Activated CD4-positive, alpha-beta T cell treated with anti-CD3 and anti-CD28 coated beads, Interleukin-10, Interleukin-2, amounts not matched to agents 100 ng/mL and 50 ng/mL, durations not matched to agents 16 hours and 8 hours (primary cell): ENCODE measurements around the gene ZNF331.
"Not testable (repeated sequence)": the region's sequence is repeated elsewhere in the genome, so short reads cannot be mapped to it uniquely, and the experiment has no call there.

ENCODE experiments used
- DNase-seq: peaks from one replicate; pipeline ENCODE4 v3.0.0-alpha.2; 2020

The ZNF331 gene

GRCh38 chr19:53537521-53538377 lies at the start of gene ZNF331:
ZNF331 (plus strand) TSS chr19:53538145; CDS start chr19:53569377, 31,232 bp downstream.
- DNase-seq, result peak; percentile 88

- no peak for DNase-seq
These were observed 45.8 kb upstream of the ZNF331 start for GRCh38 chr19:53492153-53492552.

DNA sequence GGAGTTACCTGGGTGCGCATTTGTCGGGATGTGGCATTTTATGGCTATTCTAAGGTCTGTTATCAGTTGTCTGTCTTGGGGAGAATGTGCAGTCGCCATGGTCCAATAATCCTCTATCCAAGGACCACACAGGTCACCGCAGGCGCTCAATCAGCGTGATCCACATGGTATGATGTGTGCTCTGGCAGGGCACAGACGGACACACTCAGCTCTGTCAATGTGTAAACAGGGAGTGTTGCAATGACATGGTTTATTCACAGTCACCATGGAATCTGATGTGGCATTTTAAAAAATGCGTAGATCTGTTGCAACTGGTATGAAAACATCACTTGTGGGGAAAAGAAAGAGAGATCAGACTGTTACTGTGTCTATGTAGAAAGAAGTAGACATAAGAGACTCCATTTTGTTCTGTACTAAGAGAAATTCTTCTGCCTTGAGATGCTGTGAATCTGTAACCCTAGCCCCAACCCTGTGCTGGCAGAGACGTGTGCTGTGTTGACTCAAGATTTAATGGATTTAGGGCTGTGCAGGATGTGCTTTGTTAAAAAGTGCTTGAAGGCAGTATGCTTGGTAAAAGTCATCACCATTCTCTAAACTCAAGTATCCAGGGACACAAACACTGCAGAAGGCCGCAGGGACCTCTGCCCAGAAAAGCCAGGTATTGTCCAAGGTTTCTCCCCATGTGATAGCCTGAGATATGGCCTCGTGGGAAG lies 40.5 kb upstream of the ZNF331 start:
- not testable (repeated sequence) for DNase-seq

DNA sequence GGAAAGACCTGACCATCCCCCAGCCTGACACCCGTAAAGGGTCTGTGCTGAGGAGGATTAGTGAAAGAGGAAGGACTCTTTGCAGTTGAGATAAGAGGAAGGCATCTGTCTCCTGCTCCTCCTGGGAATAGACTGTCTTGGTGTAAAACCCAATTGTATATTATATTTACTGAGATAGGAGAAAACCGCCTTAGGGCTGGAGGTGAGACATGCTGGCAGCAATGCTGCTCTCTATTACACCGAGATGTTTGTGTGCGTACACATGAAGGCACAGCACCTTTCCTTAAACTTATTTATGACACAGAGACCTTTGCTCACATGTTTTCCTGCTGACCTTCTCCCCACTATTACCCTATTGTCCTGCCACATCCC lies 39.9 kb upstream of the ZNF331 start:
- DNase-seq, result not testable (repeated sequence)

DNA sequence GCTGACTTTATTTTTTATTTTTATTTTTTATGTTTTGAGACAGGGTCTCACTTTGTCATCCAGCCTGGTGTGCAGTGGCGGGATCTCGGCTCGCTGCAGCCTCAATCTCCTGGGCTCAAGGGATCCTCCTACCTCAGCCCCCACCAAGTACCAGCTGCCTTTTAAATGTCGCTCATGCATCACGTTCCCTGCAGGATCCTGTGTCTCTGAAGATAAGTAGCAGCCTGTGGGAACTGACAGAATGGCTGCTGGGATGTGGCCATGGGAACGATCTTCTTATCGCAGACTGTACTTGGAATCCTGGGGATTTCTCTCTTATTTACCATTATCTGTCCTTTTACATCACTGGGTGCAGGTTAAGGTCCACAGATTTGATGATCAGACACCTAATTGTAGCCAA lies 34.8 kb upstream of the ZNF331 start:
- DNase-seq, result not testable (repeated sequence)

DNA sequence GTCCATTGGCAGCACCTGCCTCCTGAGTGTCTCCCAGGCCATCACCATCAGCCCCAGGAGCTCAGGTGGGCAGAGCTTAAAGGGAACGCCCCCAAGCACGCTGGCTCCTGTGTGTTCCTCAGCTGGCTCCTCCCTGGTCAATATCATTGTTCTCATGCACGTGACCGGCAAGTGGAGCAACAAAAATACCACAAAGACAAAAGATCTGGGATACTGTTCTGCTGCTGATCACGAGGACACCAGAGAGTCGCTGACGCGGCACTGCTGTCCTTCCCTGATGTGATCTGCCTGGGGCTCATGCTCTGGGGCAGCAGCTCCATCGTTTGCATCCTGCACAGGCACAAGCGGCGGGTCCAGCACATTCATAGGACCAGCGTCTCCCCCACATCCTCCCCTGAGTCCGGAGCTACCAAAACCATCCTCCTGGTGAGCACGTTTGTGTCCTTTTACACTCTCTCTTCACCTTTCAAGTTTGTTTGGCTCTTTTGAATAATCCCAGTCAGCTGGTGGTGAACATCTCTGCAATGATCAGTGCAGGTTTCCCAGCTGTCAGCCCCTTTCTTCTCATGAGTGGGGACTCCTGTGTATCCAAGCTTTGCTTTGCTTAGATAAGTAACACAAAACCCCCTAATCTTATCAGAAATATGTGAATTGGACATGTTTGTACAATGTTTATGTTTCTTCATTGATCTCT lies 34.1 kb upstream of the ZNF331 start:
- not testable (repeated sequence) for DNase-seq

DNA sequence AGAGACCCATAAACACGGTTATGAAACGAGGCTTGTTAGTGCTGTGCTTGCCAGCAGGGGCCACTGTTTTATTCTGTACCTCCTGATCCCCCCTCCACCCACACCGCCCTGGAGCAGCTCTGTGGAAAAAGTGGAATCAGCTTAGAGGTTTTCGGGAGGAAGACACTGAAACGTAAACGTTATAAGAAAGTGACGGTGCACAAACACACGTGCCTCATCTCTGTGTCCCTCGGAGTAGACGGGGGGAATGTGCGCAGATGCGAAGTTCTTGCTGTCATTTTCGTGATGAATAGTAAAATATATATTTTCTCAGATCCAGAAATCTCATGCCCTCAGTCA lies 33.6 kb upstream of the ZNF331 start:
- not testable (repeated sequence) for DNase-seq

DNA sequence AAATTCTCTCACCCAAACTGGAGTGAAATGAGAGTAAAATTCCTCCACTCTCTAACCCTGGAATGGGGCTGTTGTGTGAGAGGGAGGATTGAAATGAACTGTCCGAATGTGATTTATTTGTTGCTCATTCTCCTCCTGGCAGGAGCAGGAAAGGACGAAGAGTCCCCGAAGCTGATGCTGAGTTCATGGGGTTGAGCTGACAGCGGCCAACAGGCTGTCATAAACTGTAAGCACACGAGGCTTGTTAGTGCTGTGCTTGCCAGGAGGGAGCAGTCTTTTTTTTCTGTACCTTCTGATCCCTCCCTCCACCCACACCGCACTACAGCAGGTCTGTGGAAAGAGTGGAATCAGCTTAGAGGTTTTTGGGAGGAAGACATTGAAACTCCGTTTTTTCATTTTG lies 33.1 kb upstream of the ZNF331 start:
- DNase-seq, result no peak

DNA sequence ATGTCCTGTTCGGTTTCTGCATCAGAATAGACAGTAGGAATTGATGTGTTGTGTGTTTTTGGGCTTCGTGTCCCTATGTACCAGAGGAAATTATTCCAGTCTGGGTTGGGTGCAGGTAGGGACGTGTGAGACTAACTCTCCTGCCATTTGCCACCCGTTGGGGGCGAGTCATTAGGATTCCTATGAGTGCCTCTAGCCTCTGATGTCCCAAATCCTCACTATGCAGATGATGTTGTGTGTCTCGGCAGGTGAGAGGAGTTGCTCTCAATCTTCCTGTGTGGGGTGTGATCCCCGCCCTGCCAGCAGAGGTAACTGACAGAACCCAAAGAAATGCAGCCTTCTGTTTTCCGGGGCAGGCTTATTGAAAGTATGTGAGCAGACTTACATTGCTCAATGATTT lies 31.2 kb upstream of the ZNF331 start:
- no peak for DNase-seq

DNA sequence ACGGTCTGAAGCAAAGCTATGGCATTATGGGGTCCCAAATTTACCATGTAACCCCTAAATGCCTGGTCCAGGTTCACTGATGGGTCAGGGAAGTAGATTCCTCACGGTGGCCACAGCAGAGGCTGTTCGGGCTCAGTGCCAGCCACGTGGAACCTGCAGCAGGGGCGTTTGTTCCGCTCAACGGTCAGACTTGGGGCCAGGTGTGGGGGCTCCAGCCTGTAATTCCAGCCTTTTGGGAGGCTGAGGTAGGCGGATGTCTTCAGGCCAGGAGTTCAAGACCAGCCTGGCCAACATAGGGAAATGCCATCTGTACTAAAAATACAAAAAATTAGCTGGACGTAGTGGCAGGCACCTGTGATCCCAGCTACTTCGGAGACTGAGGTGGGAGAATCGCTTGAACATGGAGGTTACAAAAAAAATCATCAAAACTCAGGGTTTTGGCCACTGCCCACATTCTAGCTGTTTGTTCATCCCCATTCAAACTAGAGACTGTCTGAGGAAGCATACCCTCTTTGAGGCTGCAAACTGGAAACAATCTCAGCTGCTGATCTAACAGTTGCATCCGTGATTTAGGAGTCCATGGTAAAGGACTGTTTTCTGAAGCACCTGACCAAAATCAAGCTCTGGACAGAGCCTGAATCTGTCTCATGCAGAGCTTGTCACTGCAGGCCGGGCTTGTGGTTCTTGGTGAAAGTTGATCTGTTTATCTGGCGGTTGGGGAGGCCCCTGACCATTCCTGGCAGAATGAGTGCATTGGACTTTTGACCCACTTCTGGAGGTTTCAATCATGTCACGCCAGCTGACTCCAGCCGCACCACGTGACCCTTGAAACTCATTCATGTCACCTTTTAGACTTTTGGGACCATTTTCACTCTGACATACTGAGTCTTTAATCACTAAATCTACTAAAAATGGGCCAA lies 30.2 kb upstream of the ZNF331 start:
- no peak for DNase-seq

- no peak for DNase-seq
These were observed 28.5 kb upstream of the ZNF331 start for GRCh38 chr19:53509443-53509842.

DNA sequence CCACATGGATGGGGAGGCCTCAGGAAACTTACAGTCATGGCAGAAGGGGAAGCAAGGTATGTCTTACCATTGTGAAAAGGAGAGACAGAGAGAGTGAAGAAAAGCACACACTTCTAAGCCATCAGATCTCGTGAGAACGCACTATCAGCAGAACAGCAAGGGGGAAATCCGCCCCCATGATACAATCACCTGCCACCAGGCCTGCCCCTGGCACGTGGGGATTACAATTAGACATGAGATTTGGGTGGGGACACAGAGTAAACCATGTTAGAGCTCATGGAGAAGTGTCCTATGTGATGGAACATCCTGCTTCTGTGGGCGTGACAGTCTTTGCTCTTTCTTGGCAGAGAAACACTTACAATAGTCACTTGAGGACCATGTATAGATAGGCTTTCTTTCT lies 28.1 kb upstream of the ZNF331 start:
- no peak for DNase-seq

GRCh38 chr19:53511357-53511756 lies 26.6 kb upstream of the ZNF331 start:
- DNase-seq, result no peak

DNA sequence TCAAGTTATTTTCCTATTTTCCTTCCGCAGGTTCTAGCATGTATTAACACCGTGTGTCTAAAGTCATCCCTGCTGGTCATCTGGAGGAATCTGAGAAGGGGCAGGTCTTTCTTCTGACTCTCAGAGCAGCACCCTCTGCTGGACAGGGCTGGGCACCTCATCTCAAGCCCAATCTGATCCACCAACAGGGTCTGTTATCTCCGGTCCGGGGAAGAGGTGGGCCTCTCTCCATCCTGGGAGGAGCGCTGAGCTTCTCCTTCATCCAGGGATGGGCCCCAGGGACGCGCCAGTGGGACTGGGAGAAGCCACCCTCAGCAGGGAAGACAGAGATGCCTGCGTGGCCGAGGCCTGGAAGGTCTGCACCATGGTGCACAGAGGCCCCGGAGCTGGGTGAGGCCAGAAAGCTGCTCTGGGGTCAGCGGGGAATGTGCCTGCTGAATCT lies 26.0 kb upstream of the ZNF331 start:
- DNase-seq, result peak; percentile 11

DNA sequence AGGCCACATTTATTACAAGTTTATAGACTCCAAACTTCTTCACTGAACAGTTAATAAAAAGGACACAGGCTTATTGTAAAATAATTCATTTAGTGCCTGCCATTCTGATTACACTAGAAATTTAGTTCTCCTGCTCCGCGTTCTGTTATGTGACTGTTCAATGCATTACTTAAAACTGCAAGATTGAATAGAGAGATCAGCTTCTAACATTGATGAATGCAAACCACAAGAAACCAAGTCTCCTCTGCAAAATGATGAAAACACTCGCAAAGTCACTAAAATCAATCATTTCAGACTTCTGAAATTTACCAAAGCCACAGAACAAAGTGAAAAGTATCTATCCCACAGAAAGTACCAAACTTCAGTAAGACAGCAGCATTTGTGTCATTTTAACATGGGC lies 22.9 kb upstream of the ZNF331 start:
- DNase-seq, result not testable (repeated sequence)

- no peak for DNase-seq
These were observed 20.7 kb upstream of the ZNF331 start for GRCh38 chr19:53517114-53517741.

DNA sequence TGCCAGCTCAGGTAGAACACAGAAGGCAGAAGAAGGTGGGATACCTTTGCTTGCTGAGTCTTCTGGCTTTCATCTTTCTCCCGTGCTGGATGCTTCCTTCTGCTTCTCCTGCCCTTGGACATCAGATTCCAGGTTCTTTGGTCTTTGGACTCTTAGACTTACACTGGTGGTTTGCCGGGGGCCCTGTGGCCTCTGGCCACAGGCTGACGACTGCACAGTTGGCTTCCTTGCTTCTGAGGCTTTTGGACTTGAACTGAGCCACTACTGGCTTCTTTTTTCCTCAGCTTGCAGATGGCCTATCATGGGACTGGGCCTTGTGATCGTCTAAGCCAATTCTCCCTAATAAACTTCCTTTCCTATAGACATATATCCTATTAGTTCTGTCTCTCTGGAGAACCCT lies 19.8 kb upstream of the ZNF331 start:
- no peak for DNase-seq

DNA sequence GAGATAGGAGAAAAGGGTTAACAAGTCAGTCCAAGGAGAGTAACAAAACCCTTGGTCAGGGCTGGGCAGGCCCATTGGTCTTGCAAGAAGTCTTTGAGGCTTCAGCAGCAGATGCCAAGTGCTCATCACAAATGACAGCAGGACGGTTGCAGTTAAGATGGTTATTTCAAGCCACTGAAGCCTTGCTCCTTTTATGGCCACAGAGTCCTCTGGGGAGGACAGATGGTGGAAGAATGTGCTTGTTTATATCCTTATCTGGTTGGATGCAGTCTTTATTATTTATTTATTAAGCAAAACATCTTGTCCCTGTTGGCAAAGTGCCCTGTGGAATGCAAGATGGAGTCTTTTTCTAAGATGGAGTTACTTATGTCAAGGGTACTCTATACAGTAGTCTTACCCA lies 19.2 kb upstream of the ZNF331 start:
- DNase-seq, result no peak

- DNase-seq, result no peak
These were observed 18.5 kb upstream of the ZNF331 start for GRCh38 chr19:53519446-53519845.

DNA sequence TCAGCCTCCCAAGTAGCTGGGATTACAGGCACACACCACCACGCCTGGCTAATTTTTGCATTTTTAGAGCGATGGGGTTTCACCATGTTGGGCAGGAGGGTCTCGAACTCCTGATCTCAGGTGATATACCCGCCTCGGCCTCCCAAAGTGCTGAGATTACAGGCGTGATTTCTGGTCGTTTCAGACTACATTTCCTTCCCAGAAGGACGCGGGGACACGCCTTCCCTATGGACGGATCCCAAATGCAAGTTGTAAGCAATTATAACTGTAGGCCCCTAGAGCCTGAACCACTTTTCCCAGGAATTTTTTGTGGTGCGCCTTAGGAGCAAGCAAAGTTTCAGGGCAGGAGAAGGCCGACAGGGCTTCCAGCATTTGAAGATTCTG lies 17.8 kb upstream of the ZNF331 start:
- DNase-seq, result no peak

DNA sequence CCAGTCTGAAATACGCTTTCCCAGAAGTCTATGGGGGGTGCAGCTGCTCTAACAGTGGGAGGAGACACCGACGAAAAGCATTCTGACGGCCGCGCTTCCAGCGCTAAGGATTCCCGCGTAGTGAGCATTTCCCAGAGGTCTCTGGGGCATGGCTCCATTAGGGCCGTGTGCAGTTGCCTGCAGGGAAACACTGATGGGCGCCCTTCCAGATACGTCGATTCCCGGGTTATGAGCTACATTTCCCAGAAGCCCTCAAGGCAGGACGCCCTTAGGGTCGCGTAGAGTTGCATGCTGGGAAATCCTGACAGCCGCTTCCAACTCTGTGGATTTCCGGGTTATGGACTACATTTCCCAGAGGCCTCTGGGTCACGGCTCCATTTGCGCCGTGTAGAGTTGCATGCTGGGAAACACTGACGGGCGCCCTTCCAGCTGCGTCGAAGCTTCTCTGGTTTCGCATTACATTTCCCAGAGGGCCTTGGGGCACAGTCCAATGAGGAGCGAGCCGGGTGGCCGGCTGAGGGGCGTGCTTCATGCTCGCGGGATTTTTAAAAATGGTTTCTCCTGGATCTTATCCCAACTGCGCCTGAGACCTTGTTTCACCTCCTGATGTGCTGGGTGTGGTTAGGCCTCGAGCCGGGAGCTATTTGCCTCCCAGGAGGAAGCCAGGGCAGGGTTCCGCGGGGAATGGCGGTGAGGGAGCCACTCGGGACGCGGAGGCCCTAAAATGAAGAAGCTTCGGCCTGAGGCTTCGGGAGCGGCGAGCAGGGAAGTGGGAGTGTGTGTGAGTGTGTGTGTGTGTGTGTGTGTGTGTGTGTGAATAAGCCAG lies 17.2 kb upstream of the ZNF331 start:
- peak; percentile 92 for DNase-seq
